ENCODE measurements around the gene AQP6.

GRCh38 chr12:50013361-50014147, 40.8 kb downstream of the AQP6 start:
- TF ChIP-seq CTCF (IDR thresholded peaks at IDR 0.05; ENCODE audit: low read length) (no peak), EZH2 (optimal IDR thresholded peaks at IDR 0.05; ENCODE audit: low read depth, low read length) (no peak)
